GM18519 (cell line): Measurements from ENCODE around the gene KCNV2.
A peak's percentile ranks its signal among the peaks of the same experiment; 100 is the strongest.
"Not testable (repeated sequence)": the region's sequence is repeated elsewhere in the genome, so short reads cannot be mapped to it uniquely, and the experiment has no call there.

Experiments used
- ATAC-seq: cut with Tn5 transposase; IDR thresholded peaks from one replicate; pipeline ENCODE4 v1.9.1; 2021; ENCODE audit warnings: mild to moderate bottlenecking, moderate library complexity; ENCODE audit not compliant: unreplicated experiment, low FRiP score

Gene KCNV2

GRCh38 chr9:2717385-2717784 is at the start of gene KCNV2:
KCNV2 (plus strand) TSS chr9:2717510; CDS start chr9:2717740, 230 bp downstream.
- ATAC-seq = no peak

DNA sequence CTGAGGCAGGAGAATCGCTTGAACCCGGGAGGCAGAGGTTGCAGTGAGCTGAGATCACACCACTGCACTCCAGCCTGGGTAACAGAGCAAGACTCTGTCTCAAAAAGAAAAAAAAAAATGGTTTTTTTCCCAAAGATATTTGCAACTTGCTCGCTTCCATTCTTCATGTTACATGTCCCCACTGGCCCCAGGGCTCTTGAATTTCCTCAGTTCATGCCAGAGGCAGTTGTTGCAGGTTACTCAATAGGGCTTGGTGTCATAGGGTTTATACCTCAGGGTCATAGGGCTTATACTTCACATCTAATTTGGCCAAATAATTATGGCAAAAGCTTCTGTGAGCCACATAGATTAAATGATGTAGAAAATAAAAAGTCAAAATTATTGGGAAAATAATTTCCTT is 44.1 kb upstream of the KCNV2 start:
- no peak for ATAC-seq

GRCh38 chr9:2674141-2674824 is 43.0 kb upstream of the KCNV2 start:
- ATAC-seq = no peak

DNA sequence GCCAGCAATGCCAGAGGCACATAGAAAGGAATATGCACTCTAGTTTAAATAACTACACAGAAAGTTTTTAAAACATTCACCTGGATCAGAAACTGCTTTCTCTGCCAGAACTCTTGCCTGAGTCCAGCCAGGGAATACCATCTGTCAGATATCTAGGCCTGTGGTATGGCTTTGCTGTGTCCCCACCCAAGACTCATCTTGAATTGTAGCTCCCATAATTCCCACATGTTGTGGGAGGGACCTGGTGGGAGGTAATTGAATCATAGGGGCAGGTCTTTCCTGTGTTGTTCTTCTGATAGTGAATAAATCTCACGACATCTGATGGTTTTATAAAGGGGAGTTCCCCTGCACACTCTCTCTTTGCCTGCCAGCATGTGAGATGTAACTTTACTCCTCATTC is 41.5 kb upstream of the KCNV2 start:
- ATAC-seq = no peak

DNA sequence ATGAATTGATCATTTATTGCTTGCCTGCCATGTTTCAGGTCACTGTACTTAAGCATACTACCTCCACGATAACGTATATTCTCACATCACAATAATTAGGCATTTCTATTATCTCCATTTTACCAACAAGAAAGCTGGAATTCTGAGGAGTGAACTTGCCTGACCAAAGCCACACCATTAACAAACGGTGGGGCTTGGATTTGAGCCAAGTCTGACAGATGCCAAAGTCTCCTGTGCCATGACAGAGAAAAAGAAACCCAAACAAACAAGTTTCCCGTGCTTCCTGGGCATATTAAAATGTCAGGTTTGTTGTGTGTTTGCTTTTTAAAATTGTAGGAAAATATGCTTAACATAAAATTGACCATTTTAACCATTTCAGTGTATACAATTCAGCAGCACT is 40.8 kb upstream of the KCNV2 start:
- no peak for ATAC-seq

GRCh38 chr9:2677915-2678889 is 39.1 kb upstream of the KCNV2 start:
- no peak for ATAC-seq

- ATAC-seq = no peak
Measured at GRCh38 chr9:2679011-2679410, 38.3 kb upstream of the KCNV2 start.

GRCh38 chr9:2681981-2682380 is 35.3 kb upstream of the KCNV2 start:
- no peak for ATAC-seq

- ATAC-seq = no peak
Measured at GRCh38 chr9:2686911-2687310, 30.4 kb upstream of the KCNV2 start.

DNA sequence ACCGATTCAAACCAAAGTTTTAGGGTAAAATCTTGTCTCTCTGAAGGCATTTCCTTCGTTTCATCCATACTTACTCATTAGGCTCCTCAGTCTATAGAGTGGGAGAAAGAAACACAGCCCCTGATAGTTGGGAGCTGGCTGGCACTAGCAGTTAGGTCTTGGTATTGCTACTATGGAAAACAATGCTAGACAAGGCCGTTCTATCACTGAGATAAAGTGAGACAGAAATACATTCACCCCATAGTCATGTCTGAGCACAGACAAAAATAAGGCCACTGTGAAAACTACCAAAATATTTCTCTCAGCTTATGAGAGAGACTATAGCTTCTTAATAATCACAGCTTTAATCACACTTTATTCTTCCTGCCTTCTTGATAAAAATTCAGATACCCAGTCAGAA is 28.7 kb upstream of the KCNV2 start:
- ATAC-seq = no peak

GRCh38 chr9:2691212-2691611 is 26.1 kb upstream of the KCNV2 start:
- ATAC-seq = no peak

DNA sequence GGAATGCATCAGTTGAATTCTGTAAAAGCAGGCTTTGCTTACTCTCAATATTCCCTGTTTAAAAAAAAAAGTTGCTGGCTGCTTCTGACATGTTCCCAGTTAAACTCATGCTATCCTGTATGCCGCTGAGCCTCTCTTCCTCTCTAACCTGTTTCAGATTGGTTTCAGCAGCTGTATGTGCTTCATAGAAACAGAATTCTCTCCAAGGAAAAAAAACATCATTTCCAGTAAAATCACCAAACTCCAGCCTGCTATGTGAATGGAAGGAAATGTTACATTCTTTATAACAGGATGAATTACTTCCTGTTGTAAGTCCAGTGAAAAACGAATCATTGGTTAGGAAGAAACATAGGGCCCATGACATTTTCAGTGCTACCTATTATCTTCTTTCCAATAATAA is 25.7 kb upstream of the KCNV2 start:
- ATAC-seq = no peak

DNA sequence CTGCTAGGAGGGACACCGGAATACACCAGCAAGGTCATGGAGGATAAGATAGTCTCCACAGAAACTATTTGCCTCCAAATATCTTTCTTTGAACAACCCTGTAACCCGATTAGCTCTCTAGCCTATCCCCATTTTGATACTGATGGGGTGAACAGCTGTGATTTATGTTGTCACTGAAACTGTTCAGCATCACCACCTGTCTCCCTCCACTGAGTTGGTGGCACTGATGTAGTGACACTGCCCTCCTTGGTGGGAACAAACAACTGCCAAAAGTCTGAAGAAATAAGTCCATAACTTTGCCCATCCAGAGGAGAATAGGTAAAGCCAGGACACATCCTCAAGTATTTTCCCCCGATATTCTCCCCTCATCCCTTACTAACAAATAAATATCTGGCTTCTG is 24.3 kb upstream of the KCNV2 start:
- ATAC-seq = no peak

- peak; percentile 94 for ATAC-seq
Measured at GRCh38 chr9:2697492-2697891, 19.8 kb upstream of the KCNV2 start.

GRCh38 chr9:2700398-2700797 is 16.9 kb upstream of the KCNV2 start:
- ATAC-seq = no peak

DNA sequence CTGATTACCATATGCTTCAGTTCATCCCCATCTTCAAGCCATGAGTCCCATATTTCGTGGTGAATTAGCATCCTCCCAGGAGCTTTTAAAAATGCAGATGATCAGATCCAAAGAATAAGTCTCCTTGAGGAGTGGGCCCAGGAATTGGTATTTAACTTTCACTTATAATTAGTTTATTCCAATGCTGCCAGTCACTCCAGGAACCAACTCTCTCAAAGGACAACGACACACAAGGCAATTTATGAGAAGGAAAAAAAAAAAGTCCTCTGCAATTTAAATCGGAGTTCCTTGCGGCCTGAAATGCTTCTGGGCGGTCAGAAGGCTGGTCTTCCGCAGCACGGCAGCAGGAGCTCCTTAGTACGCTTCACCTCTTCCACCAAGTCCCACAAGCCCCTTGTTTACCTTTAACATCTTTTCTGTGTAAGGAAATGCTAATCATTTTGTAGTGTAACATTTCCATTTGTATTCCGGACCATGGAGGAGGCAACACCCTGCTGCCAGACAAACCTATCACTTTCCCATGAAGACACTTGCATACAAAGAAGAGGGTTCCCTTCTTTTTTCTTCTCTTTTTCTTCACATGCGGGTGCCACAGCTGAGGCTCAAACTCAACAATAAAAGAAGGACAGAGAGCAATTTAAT is 16.3 kb upstream of the KCNV2 start:
- no peak for ATAC-seq

- no peak for ATAC-seq
Measured at GRCh38 chr9:2704504-2704903, 12.8 kb upstream of the KCNV2 start.

- not testable (repeated sequence) for ATAC-seq
Measured at GRCh38 chr9:2707256-2707655, 10.1 kb upstream of the KCNV2 start.

GRCh38 chr9:2709645-2710101 is 7.6 kb upstream of the KCNV2 start:
- ATAC-seq = peak; percentile 76

- ATAC-seq = no peak
Measured at GRCh38 chr9:2711716-2712115, 5.6 kb upstream of the KCNV2 start.
